ENCODE measurements around the gene HEY2.
"Not testable (repeated sequence)": the region's sequence is repeated elsewhere in the genome, so short reads cannot be mapped to it uniquely, and the experiment has no call there.

Gene HEY2

DNA sequence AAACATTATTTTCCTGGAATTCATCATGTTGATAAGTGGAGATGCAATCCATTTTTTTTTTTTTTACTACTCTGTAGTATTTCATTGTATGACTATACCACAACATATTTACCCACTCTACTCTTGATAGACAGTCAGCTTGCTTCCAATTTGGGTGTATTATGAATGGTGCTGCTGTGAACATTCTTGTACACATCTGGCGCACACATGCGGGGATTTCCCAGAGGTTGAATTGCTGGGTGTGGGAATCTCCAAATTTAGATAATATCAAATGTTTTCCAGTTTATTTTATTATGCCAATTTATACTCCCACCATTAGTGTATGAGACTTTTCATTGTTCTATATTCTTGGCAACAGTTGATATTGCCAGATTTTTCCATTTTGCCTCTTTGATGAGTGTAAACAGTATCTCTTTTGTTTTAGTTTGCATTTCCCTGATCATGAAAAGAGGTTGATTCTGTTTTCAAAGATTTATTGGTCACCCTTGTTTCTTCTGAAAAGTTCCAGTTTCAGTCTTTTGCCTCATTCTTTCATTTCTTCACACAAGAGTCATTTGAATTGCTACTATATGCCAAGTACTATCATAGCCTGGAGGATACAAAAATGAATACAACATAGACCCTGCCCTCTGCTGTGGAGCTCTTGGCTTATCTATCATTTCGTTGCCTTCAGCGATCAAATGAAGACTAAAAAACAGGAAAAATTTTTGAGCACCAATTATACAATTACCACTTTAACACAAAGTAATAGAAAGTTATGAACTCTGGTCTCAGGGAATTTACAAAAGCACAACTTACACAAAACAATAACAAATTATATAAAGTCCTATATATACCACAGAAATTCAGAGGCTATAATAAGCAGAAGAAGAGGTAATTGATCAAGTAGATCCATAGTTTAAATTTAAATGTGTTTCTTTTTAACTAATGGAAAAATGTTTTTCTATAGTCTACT is 24.2 kb downstream of the HEY2 start:
- DNase-seq (ENCODE audit: low read depth, low spot score) = no peak
- H3K9ac ChIP-seq (ENCODE audit: insufficient read length, low read depth) = no peak overlapping the region

DNA sequence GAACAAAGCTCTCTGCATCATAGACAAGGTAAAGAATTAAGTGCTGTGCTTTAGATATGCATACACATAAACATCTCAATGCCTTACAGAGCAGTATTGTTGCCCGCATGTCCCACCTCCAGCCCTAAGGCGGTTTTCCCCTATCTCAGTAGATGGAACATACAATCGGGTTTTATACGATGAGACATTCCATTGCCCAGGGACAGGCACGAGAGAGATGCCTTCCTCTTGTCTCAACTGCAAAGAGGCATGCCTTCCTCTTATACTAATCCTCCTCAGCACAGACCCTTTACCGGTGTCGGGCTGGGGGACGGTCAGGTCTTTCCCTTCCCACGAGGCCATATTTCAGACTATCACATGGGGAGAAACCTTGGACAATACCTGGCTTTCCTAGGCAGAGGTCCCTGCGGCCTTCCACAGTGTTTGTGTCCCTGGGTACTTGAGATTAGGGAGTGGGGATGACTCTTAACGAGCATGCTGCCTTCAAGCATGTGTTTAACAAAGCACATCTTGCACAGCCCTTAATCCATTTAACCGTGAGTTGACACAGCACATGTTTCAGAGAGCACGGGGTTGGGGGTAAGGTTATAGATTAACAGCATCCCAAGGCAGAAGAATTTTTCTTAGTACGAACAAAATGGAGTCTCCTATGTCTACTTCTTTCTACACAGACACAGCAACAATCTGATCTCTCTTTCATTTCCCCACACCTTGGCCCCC is 26.8 kb downstream of the HEY2 start:
- H3K4me3 ChIP-seq (ENCODE audit: insufficient read length, low read depth); DNase-seq (ENCODE audit: low read depth, low spot score); H3K9ac ChIP-seq (ENCODE audit: insufficient read length, low read depth); H3K36me3 ChIP-seq (ENCODE audit: insufficient read depth, insufficient read length, low read length); H3K9me3 ChIP-seq (ENCODE audit: insufficient read depth, low read length); H3K4me1 ChIP-seq (ENCODE audit: insufficient read depth, insufficient read length); H3K27me3 ChIP-seq (ENCODE audit: insufficient read depth, insufficient read length): not testable (repeated sequence)

More for the DNA sequence above, 24.2 kb downstream of the HEY2 start:
- no peaks in the 10 kb centered on the region for H3K4me1 ChIP-seq (ENCODE audit: insufficient read depth, insufficient read length)
- no peak overlapping the region for H3K4me3 ChIP-seq (ENCODE audit: insufficient read length, low read depth)
- no peaks in the 10 kb centered on the region for H3K9me3 ChIP-seq (ENCODE audit: insufficient read depth, low read length)
- TF ChIP-seq SUZ12 (IDR thresholded peaks at IDR 0.05; ENCODE audit: extremely low read depth, insufficient read depth, insufficient read length) = no peak
- no peak for TF ChIP-seq YY1 (IDR thresholded peaks at IDR 0.05; ENCODE audit: insufficient read depth, insufficient read length)
- no peak for TF ChIP-seq ZNF274 (IDR thresholded peaks at IDR 0.05; ENCODE audit: low read depth, low read length)
- no peaks in the 10 kb centered on the region for H3K27me3 ChIP-seq (ENCODE audit: insufficient read depth, insufficient read length)
- H3K36me3 ChIP-seq (ENCODE audit: insufficient read depth, insufficient read length, low read length) = no peaks in the 10 kb centered on the region

DNA sequence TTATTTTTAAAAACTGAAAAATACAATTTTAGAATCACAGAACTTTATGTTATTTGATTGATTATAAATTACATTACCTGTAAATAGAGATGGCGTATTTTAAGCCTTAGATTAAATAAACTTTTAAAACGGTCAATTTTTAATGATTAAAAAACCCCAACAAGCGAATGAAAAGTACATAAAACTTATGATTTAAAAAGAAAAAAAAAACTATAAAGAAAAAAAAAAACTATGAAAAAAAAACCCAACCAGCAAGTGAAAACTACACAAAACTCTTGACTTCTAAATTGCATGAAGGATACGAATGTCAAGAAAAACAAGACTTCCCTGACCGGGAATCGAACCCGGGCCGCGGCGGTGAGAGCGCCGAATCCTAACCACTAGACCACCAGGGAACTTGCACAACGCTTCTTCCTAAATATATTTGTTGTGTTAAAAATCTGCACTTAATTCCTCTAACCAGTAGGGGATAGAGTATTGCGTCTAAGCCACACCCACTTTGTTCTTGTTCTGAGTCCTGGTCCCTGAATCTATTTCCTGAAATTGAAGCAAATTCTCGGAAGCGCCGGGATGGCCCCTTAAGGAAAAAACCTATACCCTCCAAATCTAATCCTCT is 30.6 kb downstream of the HEY2 start:
- DNase-seq (ENCODE audit: low read depth, low spot score) = no peak
- Histone ChIP-seq H3K4me3 (ENCODE audit: insufficient read length, low read depth) (peak overlapping the region; percentile 65), H3K4me1 (ENCODE audit: insufficient read depth, insufficient read length) (no peaks in the 10 kb centered on the region), H3K27me3 (ENCODE audit: insufficient read depth, insufficient read length) (no peaks in the 10 kb centered on the region), H3K36me3 (ENCODE audit: insufficient read depth, insufficient read length, low read length) (no peaks in the 10 kb centered on the region), H3K9ac (ENCODE audit: insufficient read length, low read depth) (peak overlapping the region; percentile 63), H3K9me3 (ENCODE audit: insufficient read depth, low read length) (no peaks in the 10 kb centered on the region)
- TF ChIP-seq SUZ12 (IDR thresholded peaks at IDR 0.05; ENCODE audit: extremely low read depth, insufficient read depth, insufficient read length) (no peak), ZNF274 (IDR thresholded peaks at IDR 0.05; ENCODE audit: low read depth, low read length) (no peak), YY1 (IDR thresholded peaks at IDR 0.05; ENCODE audit: insufficient read depth, insufficient read length) (no peak)

DNA sequence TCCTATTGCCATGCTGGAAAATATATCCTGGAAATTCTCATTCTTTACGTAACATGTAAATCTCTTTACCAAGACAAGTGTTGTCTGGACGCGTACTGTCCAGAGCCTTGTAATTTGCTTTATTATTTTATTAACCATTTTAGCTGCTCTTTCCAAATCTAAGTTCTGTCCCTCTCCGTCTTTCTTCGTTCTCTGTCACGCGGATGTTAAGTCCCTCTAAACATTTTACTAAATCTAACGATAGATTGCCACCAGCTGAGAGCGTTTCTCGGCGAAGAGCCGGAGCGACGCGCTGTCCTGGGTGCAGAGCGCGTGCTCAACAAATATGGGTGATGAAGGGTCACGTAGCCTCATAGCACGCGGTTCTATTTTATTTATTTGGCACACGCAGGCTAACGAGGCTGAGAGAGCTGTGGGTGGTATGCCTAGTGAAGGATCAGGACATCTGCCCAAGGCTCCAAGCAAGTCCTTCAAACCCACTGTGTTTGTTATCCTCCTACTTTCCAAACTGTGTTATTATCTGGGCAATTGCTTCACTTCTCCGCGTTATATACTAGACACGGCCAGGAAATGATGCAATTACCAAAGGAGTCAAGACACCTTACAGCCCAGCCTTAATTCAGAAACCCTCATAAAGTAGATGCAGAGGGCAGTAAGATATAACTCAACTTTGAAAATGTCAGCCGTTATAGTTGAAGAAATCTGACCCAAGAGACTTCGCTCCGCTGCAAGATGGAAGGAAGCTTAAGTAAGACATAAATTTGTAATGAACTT is 31.3 kb downstream of the HEY2 start:
- no peak for DNase-seq (ENCODE audit: low read depth, low spot score)
- Histone ChIP-seq H3K4me3 (ENCODE audit: insufficient read length, low read depth) (peak overlapping the region; percentile 65), H3K9ac (ENCODE audit: insufficient read length, low read depth) (peak overlapping the region; percentile 63), H3K9me3 (ENCODE audit: insufficient read depth, low read length) (no peaks in the 10 kb centered on the region), H3K36me3 (ENCODE audit: insufficient read depth, insufficient read length, low read length) (no peaks in the 10 kb centered on the region), H3K4me1 (ENCODE audit: insufficient read depth, insufficient read length) (no peaks in the 10 kb centered on the region), H3K27me3 (ENCODE audit: insufficient read depth, insufficient read length) (no peaks in the 10 kb centered on the region)
- TF ChIP-seq YY1 (IDR thresholded peaks at IDR 0.05; ENCODE audit: insufficient read depth, insufficient read length) = no peak
- no peak for TF ChIP-seq SUZ12 (IDR thresholded peaks at IDR 0.05; ENCODE audit: extremely low read depth, insufficient read depth, insufficient read length)
- TF ChIP-seq ZNF274 (IDR thresholded peaks at IDR 0.05; ENCODE audit: low read depth, low read length) = no peak

DNA sequence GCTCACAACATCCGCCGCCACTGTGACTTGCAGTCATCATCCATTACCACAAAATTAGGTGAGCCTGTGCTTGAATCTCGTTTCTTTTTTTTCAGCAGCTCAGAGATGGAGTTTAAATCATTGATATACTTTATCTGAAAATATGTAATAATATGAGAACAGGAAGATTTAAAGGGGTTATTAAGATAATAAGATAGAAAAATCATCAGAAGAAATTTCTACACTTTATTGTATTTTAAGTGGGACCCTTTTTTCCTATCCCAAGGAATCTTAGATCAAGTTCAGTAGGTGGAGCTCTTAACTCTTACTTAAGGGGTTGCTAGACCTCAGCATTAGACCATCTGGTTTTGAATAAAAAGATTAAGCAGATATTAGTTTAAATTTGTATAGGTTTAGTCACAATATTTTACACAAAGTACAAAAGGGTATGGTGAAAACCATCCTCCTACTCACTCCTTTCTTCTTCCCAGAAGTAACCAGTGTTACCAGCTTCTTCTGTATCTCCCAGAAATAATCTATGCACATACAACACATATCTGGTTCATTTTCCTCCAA is 32.0 kb downstream of the HEY2 start:
- peak overlapping the region; percentile 63 for H3K9ac ChIP-seq (ENCODE audit: insufficient read length, low read depth)
- peak overlapping the region; percentile 65 for H3K4me3 ChIP-seq (ENCODE audit: insufficient read length, low read depth)
- H3K9me3 ChIP-seq (ENCODE audit: insufficient read depth, low read length) = no peaks in the 10 kb centered on the region
- DNase-seq (ENCODE audit: low read depth, low spot score) = no peak
- TF ChIP-seq SUZ12 (IDR thresholded peaks at IDR 0.05; ENCODE audit: extremely low read depth, insufficient read depth, insufficient read length) = no peak
- TF ChIP-seq ZNF274 (IDR thresholded peaks at IDR 0.05; ENCODE audit: low read depth, low read length) = no peak
- TF ChIP-seq YY1 (IDR thresholded peaks at IDR 0.05; ENCODE audit: insufficient read depth, insufficient read length) = no peak
- no peaks in the 10 kb centered on the region for H3K36me3 ChIP-seq (ENCODE audit: insufficient read depth, insufficient read length, low read length)
- no peaks in the 10 kb centered on the region for H3K4me1 ChIP-seq (ENCODE audit: insufficient read depth, insufficient read length)
- H3K27me3 ChIP-seq (ENCODE audit: insufficient read depth, insufficient read length) = no peaks in the 10 kb centered on the region

DNA sequence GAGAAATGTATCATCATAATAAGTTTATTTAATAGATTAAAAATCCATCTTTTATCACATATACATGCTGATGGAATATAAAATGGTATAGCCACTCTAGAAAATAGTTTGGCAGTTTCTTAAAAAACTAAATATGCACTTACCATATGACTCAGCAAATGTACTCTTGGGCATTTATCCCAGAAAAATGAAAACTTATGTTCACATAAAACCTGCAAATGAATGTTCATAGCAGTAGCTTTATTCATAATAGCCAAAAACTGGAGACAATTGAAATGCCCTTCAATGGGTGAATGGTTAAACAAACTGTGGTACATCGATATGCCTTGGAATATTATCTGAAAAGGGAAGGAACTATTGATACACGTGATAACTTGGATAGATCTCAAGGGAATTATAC is 34.9 kb downstream of the HEY2 start:
- Histone ChIP-seq H3K4me1 (ENCODE audit: insufficient read depth, insufficient read length) (no peaks in the 10 kb centered on the region), H3K4me3 (ENCODE audit: insufficient read length, low read depth) (no peak overlapping the region), H3K27me3 (ENCODE audit: insufficient read depth, insufficient read length) (no peaks in the 10 kb centered on the region), H3K36me3 (ENCODE audit: insufficient read depth, insufficient read length, low read length) (no peaks in the 10 kb centered on the region), H3K9ac (ENCODE audit: insufficient read length, low read depth) (no peak overlapping the region), H3K9me3 (ENCODE audit: insufficient read depth, low read length) (no peaks in the 10 kb centered on the region)
- TF ChIP-seq YY1 (IDR thresholded peaks at IDR 0.05; ENCODE audit: insufficient read depth, insufficient read length) (no peak), ZNF274 (IDR thresholded peaks at IDR 0.05; ENCODE audit: low read depth, low read length) (no peak), SUZ12 (IDR thresholded peaks at IDR 0.05; ENCODE audit: extremely low read depth, insufficient read depth, insufficient read length) (no peak)
- no peak for DNase-seq (ENCODE audit: low read depth, low spot score)

All from NT2/D1 (cell line).